Measurements from ENCODE around the gene KEL.

- TF ChIP-seq, protein P1, sequence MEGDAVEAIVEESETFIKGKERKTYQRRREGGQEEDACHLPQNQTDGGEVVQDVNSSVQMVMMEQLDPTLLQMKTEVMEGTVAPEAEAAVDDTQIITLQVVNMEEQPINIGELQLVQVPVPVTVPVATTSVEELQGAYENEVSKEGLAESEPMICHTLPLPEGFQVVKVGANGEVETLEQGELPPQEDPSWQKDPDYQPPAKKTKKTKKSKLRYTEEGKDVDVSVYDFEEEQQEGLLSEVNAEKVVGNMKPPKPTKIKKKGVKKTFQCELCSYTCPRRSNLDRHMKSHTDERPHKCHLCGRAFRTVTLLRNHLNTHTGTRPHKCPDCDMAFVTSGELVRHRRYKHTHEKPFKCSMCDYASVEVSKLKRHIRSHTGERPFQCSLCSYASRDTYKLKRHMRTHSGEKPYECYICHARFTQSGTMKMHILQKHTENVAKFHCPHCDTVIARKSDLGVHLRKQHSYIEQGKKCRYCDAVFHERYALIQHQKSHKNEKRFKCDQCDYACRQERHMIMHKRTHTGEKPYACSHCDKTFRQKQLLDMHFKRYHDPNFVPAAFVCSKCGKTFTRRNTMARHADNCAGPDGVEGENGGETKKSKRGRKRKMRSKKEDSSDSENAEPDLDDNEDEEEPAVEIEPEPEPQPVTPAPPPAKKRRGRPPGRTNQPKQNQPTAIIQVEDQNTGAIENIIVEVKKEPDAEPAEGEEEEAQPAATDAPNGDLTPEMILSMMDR (IDR thresholded peaks at IDR 0.05; ENCODE audit: extremely low read depth in 1 of 2, insufficient read depth in 1 of 2, low read depth in 1 of 2, low read length in 2 of 2) = no peak
- TF ChIP-seq POLR2AphosphoS5 (IDR thresholded peaks at IDR 0.05; ENCODE audit: insufficient read depth, low read depth, low read length) (no peak), MAX (IDR thresholded peaks at IDR 0.05; ENCODE audit: insufficient read depth, insufficient read length) (no peak), EZH2 (IDR thresholded peaks at IDR 0.05; ENCODE audit: borderline replicate concordance, low read depth, low read length, severe bottlenecking) (no peak), GATA2 (IDR thresholded peaks at IDR 0.05; ENCODE audit: insufficient read depth, insufficient read length, low read depth, low read length) (no peak), POLR2A (IDR thresholded peaks at IDR 0.05; ENCODE audit: low read depth, low read length) (no peak)
These were observed 1.8 kb upstream of the KEL start for GRCh38 chr7:142963993-142964392.
